Measurements from ENCODE around the gene CD38.

Gene CD38

DNA sequence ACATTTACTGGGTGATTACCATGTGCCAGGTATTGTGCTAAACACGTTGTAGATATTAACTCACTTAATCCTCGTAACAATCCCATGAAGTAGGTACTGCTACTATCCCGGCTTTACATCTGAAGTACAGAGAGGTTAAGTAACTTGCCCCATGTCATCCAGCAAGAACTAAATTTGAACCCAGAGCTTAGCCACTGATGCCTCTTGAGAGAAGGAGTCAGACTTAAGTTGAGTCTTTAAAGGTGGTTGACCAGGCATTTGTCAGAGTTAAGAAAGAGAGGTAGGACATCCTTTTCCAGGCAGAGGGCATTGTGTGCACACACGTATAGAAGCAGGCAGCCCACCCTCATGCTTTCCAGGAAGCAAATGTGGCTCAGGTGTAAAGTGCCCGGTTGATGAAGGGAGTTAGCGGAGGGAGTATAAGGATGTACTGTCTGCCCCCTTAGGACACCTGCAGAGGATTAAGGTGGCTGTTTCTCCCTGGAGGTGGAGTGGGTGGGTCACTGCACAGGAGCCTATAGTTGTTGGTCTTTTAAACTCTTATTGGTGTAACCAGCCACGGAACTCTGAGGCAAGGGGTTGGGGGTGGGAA, 335 bp upstream of the CD38 start:
- TF ChIP-seq, protein P1, sequence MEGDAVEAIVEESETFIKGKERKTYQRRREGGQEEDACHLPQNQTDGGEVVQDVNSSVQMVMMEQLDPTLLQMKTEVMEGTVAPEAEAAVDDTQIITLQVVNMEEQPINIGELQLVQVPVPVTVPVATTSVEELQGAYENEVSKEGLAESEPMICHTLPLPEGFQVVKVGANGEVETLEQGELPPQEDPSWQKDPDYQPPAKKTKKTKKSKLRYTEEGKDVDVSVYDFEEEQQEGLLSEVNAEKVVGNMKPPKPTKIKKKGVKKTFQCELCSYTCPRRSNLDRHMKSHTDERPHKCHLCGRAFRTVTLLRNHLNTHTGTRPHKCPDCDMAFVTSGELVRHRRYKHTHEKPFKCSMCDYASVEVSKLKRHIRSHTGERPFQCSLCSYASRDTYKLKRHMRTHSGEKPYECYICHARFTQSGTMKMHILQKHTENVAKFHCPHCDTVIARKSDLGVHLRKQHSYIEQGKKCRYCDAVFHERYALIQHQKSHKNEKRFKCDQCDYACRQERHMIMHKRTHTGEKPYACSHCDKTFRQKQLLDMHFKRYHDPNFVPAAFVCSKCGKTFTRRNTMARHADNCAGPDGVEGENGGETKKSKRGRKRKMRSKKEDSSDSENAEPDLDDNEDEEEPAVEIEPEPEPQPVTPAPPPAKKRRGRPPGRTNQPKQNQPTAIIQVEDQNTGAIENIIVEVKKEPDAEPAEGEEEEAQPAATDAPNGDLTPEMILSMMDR (IDR thresholded peaks at IDR 0.05) = no peak
- H3K27ac ChIP-seq = no peak overlapping the region
- H2AFZ ChIP-seq = no peak overlapping the region
- H3K4me1 ChIP-seq = no peaks in the 10 kb centered on the region
- H3K4me2 ChIP-seq (ENCODE audit: low read length) = peak overlapping the region; percentile 72
- H3K9ac ChIP-seq = no peak overlapping the region
- H3K9me3 ChIP-seq (ENCODE audit: control insufficient read depth, low read length) = no peaks in the 10 kb centered on the region
- H3K79me2 ChIP-seq = no peaks in the 10 kb centered on the region
- no peak overlapping the region for H3K4me3 ChIP-seq (ENCODE audit: low read depth, low read length)
- no peaks in the 10 kb centered on the region for H3K36me3 ChIP-seq (ENCODE audit: control insufficient read depth, insufficient read depth, low read length)
- no peaks in the 10 kb centered on the region for H3K27me3 ChIP-seq (ENCODE audit: control insufficient read depth, insufficient read depth, low read length)

DNA sequence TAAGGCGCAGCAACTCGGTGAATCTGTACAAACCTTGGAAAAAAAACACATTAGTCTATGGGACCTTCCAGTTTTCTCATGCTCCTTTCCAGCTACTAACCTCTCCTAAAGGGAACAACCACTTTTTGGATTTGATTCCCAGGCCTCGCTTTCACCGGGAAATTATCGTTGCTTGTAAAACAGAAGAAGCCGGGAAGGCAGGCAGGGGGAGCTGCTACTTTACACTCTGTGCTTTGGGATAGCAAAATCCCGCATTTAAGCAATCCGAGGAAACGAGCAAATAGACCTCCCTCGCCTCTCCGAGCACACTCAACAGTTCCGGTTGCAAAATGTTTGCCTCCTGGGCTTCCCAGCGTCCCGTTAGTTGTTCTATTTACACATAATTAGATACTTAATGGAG, 1.2 kb downstream of the CD38 start:
- Histone ChIP-seq H3K9me3 (ENCODE audit: control insufficient read depth, low read length) (no peaks in the 10 kb centered on the region), H3K27me3 (ENCODE audit: control insufficient read depth, insufficient read depth, low read length) (no peaks in the 10 kb centered on the region), H3K79me2 (no peaks in the 10 kb centered on the region), H3K4me1 (no peaks in the 10 kb centered on the region), H3K4me2 (ENCODE audit: low read length) (peak overlapping the region; percentile 72), H2AFZ (peak overlapping the region; percentile 3), H3K27ac (no peak overlapping the region), H3K4me3 (ENCODE audit: low read depth, low read length) (peak overlapping the region; percentile 49), H3K36me3 (ENCODE audit: control insufficient read depth, insufficient read depth, low read length) (no peaks in the 10 kb centered on the region), H3K9ac (no peak overlapping the region)
- TF ChIP-seq, protein P1 (IDR thresholded peaks at IDR 0.05) = no peak

DNA sequence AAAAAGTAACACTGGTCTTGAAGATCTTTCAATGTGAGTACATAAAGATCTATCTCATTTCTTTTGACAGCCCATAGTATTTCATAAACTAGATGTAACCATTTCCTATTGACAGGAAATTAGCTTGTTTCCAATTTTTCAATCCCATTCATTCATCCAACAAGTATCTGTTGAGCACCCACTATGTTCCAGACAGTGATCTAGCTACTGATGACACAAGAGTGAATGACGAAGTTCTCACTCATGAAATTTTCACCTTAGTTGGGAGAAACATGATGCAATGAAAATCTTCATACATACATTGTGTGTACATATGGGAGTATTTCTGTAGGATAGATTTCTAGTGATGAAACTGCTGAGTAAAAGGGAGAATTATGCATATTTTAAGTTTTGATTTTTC, 1.7 kb downstream of the CD38 start:
- Histone ChIP-seq H3K36me3 (ENCODE audit: control insufficient read depth, insufficient read depth, low read length) (no peaks in the 10 kb centered on the region), H2AFZ (no peak overlapping the region), H3K9ac (no peak overlapping the region), H3K4me3 (ENCODE audit: low read depth, low read length) (peak overlapping the region; percentile 49), H3K27ac (no peak overlapping the region), H3K4me2 (ENCODE audit: low read length) (peak overlapping the region; percentile 72), H3K27me3 (ENCODE audit: control insufficient read depth, insufficient read depth, low read length) (no peaks in the 10 kb centered on the region), H3K4me1 (no peaks in the 10 kb centered on the region), H3K9me3 (ENCODE audit: control insufficient read depth, low read length) (no peaks in the 10 kb centered on the region), H3K79me2 (no peaks in the 10 kb centered on the region)
- TF ChIP-seq, protein P1 (IDR thresholded peaks at IDR 0.05) = no peak

GRCh38 chr4:15781427-15782095, 3.4 kb downstream of the CD38 start:
- Histone ChIP-seq H3K4me3 (ENCODE audit: low read depth, low read length) (no peak overlapping the region), H2AFZ (no peak overlapping the region), H3K9me3 (ENCODE audit: control insufficient read depth, low read length) (no peaks in the 10 kb centered on the region), H3K27ac (no peak overlapping the region), H3K36me3 (ENCODE audit: control insufficient read depth, insufficient read depth, low read length) (no peaks in the 10 kb centered on the region), H3K27me3 (ENCODE audit: control insufficient read depth, insufficient read depth, low read length) (no peaks in the 10 kb centered on the region), H3K79me2 (no peaks in the 10 kb centered on the region), H3K4me1 (no peaks in the 10 kb centered on the region), H3K4me2 (ENCODE audit: low read length) (no peak overlapping the region), H3K9ac (no peak overlapping the region)
- TF ChIP-seq, protein P1 (IDR thresholded peaks at IDR 0.05) = no peak

GRCh38 chr4:15783676-15784075, 5.5 kb downstream of the CD38 start:
- Histone ChIP-seq H3K4me1 (no peaks in the 10 kb centered on the region), H3K4me3 (ENCODE audit: low read depth, low read length) (no peak overlapping the region), H2AFZ (no peak overlapping the region), H3K9me3 (ENCODE audit: control insufficient read depth, low read length) (no peaks in the 10 kb centered on the region), H3K79me2 (no peaks in the 10 kb centered on the region), H3K27me3 (ENCODE audit: control insufficient read depth, insufficient read depth, low read length) (no peaks in the 10 kb centered on the region), H3K4me2 (ENCODE audit: low read length) (no peak overlapping the region), H3K9ac (no peak overlapping the region), H3K36me3 (ENCODE audit: control insufficient read depth, insufficient read depth, low read length) (no peaks in the 10 kb centered on the region), H3K27ac (no peak overlapping the region)
- TF ChIP-seq, protein P1 (IDR thresholded peaks at IDR 0.05) = no peak

Measured in parathyroid adenoma (tissue), 2 donors.